ENCODE data around the gene EMX2. TPM values are rescaled to one million over a fixed set of nuclear protein-coding genes. Genes with fewer than 3 reads are reported as not detected.

The EMX2 gene
- total and polyA plus RNA-seq, 2 of the 13 experiments (the other 11 are each of a cell fraction or from before 2014, with no cell fraction given), result not detected

GRCh38 chr10:117544004-117544701 is 1.6 kb downstream of the EMX2 start (continued):
- TF ChIP-seq NCOR1 (IDR thresholded peaks at IDR 0.05; ENCODE audit: borderline replicate concordance, low read length), result no peak
- peak; percentile 51; the same call in 1 of the 2 replicates for TF ChIP-seq ONECUT2 (CRISPR knock-in tag; IDR thresholded peaks at IDR 0.05)
- TF ChIP-seq ZFP36L2 (CRISPR knock-in tag; IDR thresholded peaks at IDR 0.05), result no peak
- no peak for TF ChIP-seq SIX4 (CRISPR knock-in tag; IDR thresholded peaks at IDR 0.05)
- TF ChIP-seq TRIM22 (IDR thresholded peaks at IDR 0.05), result no peak
- peak; percentile 80 for TF ChIP-seq ZNF652 (CRISPR knock-in tag; IDR thresholded peaks at IDR 0.05; ENCODE audit: borderline replicate concordance, low read depth)
- no peak for TF ChIP-seq GTF2F1 (IDR thresholded peaks at IDR 0.05; ENCODE audit: low read length)
- no peak for TF ChIP-seq PRMT3 (CRISPR knock-in tag; IDR thresholded peaks at IDR 0.05; ENCODE audit: borderline replicate concordance, low read depth)

- no peak for TF ChIP-seq MXD4 (CRISPR knock-in tag; IDR thresholded peaks at IDR 0.05)
- TF ChIP-seq CBX2 (IDR thresholded peaks at IDR 0.05; ENCODE audit: low read depth, low read length), result peak; percentile 86
- no peak for TF ChIP-seq CBX2 (CRISPR knock-in tag; IDR thresholded peaks at IDR 0.05; ENCODE audit: low read depth)
- TF ChIP-seq EZH2 (conservative IDR thresholded peaks at IDR 0.05; ENCODE audit: low read depth, low read length), result peak; percentile 99
- no peak for TF ChIP-seq ZNF879 (CRISPR knock-in tag; IDR thresholded peaks at IDR 0.05)
- 0 out of 2 replicates have a peak overlapping the region, but pooled peaks have one; percentile 23 for H3K4me2 ChIP-seq (ENCODE audit: low read depth, low read length)
- 13% methylated on average over 29 of the region's 29 CpGs for WGBS (ENCODE audit: low lambda C conversion rate)
- H3K27ac ChIP-seq (ENCODE audit: extremely low read length, insufficient read depth, low read length), result no peak overlapping the region
- CTCF ChIA-PET (ENCODE audit: low intra/inter-chr PET ratio, low total read pairs), result no interaction called here
- in situ Hi-C loops (cut with HindIII; ENCODE audit: extremely low pct_ligation_motif_present, low pct_unique_long_range_greater_than_20kb) (loop anchor here (5.0 to 25.0 kb wide), 2 partner anchors 568 to 698 kb away; no protein-coding TSS in a partner anchor), intact Hi-C loops (cut with micrococcal nuclease; ENCODE audit: unreplicated experiment) (no loop called here)
- no peaks in the 10 kb centered on the region for H3K36me3 ChIP-seq (replicated peaks in 1 of 2; ENCODE audit: control insufficient read depth in 1 of 2, insufficient read depth in 2 of 2, low read length in 2 of 2)
- H3K27me3 ChIP-seq (ENCODE audit: control insufficient read depth in 1 of 2, insufficient read depth in 2 of 2, low read length in 2 of 2), result peaks cover 20 to 83% of the 10 kb centered on the region in 2 experiments
- no peaks in the 10 kb centered on the region for H3K79me2 ChIP-seq (ENCODE audit: insufficient read depth, low read length)
- BruUV-seq (replicated peaks), result no TSS peak
- no peak overlapping the region for H3K9ac ChIP-seq (ENCODE audit: insufficient read depth, low read depth, low read length)
- peaks cover 7% of the 10 kb centered on the region for H3K4me1 ChIP-seq (ENCODE audit: insufficient read depth, low read length)
- FAIRE-seq, result no peak
- H2AFZ ChIP-seq (ENCODE audit: low read length), result no peak overlapping the region
- POLR2A ChIA-PET, result no interaction called here
- H3K4me3 ChIP-seq (replicated peaks in 1 of 3; ENCODE audit: insufficient read depth in 1 of 3, low read depth in 2 of 3, low read length in 3 of 3), result no peak overlapping the region; a peak in 1 of 6 replicates
- no peaks in the 10 kb centered on the region for H3K9me3 ChIP-seq (ENCODE audit: low read length)
- H4K20me1 ChIP-seq (ENCODE audit: insufficient read depth, low read length), result no peaks in the 10 kb centered on the region
- no peak for ATAC-seq
- no peak for DNase-seq (ENCODE audit: low spot score)
Measured at GRCh38 chr10:117544711-117545140, 2.2 kb downstream of the EMX2 start.
